ENCODE data around the gene ADAMTS2. TPM values are rescaled to one million over a fixed set of nuclear protein-coding genes. Genes with fewer than 3 reads are reported as not detected.
A peak's percentile ranks its signal among the peaks of the same experiment; 100 is the strongest.

Gene ADAMTS2
- total RNA-seq, 1 donor from 2014 or later = 18.8 TPM

DNA sequence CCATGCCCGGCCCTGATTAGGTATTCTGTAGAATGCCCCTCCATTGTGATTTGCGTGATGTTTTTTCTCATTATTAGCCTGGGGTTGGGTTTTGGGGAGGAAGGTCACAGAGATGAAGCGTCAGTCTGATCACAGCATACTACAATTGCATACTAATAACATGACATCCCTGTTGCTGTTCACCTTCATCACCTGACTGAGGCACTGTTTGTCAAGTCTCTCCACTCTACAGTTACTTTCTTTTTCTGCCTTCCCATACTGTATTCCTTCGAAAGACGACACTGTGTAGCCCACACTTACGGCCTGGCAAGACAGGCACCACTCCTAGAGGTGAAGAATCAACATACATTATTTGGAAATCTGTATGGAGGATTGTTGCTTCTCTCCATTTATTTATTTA is 279.6 kb downstream of the ADAMTS2 start:
- H3K4me3 Mint-ChIP-seq (ENCODE audit: unreplicated experiment) = no peak overlapping the region
- no peaks in the 10 kb centered on the region for H3K36me3 ChIP-seq (ENCODE audit: insufficient read depth, low read length)
- H3K9me3 Mint-ChIP-seq (ENCODE audit: unreplicated experiment) = peaks cover 58% of the 10 kb centered on the region
- no peak overlapping the region for H3K4me2 ChIP-seq (ENCODE audit: low read length)
- no peak overlapping the region for H3K4me3 ChIP-seq (ENCODE audit: insufficient read depth, low read depth, low read length)
- no peaks in the 10 kb centered on the region for H3K4me1 Mint-ChIP-seq (ENCODE audit: low read depth, unreplicated experiment)
- H3K9me3 ChIP-seq (ENCODE audit: insufficient read depth, low read depth, low read length) = peaks cover 19% of the 10 kb centered on the region
- no peak overlapping the region for H3K27ac Mint-ChIP-seq (ENCODE audit: unreplicated experiment)
- peaks cover 19% of the 10 kb centered on the region for H3K79me2 ChIP-seq (ENCODE audit: insufficient read depth, low read length)
- H3K9ac ChIP-seq (ENCODE audit: low read length) = no peak overlapping the region
- DNase-seq (ENCODE audit: low read depth) = no peak
- no peak overlapping the region for H3K27ac ChIP-seq (ENCODE audit: low read depth, low read length)
- no peak for TF ChIP-seq EZH2 (IDR thresholded peaks at IDR 0.05; ENCODE audit: insufficient read depth, low read length)
- TF ChIP-seq, protein P1, sequence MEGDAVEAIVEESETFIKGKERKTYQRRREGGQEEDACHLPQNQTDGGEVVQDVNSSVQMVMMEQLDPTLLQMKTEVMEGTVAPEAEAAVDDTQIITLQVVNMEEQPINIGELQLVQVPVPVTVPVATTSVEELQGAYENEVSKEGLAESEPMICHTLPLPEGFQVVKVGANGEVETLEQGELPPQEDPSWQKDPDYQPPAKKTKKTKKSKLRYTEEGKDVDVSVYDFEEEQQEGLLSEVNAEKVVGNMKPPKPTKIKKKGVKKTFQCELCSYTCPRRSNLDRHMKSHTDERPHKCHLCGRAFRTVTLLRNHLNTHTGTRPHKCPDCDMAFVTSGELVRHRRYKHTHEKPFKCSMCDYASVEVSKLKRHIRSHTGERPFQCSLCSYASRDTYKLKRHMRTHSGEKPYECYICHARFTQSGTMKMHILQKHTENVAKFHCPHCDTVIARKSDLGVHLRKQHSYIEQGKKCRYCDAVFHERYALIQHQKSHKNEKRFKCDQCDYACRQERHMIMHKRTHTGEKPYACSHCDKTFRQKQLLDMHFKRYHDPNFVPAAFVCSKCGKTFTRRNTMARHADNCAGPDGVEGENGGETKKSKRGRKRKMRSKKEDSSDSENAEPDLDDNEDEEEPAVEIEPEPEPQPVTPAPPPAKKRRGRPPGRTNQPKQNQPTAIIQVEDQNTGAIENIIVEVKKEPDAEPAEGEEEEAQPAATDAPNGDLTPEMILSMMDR (IDR thresholded peaks at IDR 0.05; ENCODE audit: insufficient read depth, low read depth, low read length) = no peak
- H3K36me3 Mint-ChIP-seq (ENCODE audit: low read depth, unreplicated experiment) = peaks cover 58% of the 10 kb centered on the region
- H3K4me1 ChIP-seq (ENCODE audit: insufficient read depth, low read length) = no peaks in the 10 kb centered on the region
- no peaks in the 10 kb centered on the region for H3K27me3 ChIP-seq (ENCODE audit: insufficient read depth, low read length)
- no peak for FAIRE-seq
- H4K20me1 ChIP-seq (ENCODE audit: insufficient read depth, low read length) = no peaks in the 10 kb centered on the region
- no peaks in the 10 kb centered on the region for H3K27me3 Mint-ChIP-seq (ENCODE audit: low read depth, unreplicated experiment)
- H2AFZ ChIP-seq (ENCODE audit: low read depth, low read length) = no peak overlapping the region

DNA sequence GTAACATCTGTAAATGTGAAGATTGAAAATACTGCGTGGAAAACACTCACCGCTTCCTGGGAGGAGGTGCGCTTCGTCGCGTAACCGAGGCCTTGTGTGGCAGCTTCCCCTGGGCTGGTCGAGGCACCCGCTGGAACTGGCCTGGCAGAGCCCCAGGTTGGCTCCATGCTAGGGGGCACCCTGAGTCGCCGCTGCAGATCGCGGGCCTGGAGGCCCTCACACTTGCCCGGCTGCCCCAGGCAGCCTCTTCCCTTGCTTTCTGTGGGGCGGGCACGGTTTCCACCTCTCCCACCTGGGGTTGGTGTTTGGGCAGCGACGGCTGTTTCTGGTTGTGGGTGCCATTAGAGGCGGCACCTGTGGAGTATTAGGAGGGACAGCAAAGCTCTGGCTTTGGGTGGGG is 284.2 kb downstream of the ADAMTS2 start:
- Histone ChIP-seq H3K27me3 (ENCODE audit: insufficient read depth, low read length) (no peaks in the 10 kb centered on the region), H3K4me1 (ENCODE audit: insufficient read depth, low read length) (no peaks in the 10 kb centered on the region), H3K9me3 (ENCODE audit: insufficient read depth, low read depth, low read length) (peaks cover 13% of the 10 kb centered on the region), H3K36me3 (ENCODE audit: insufficient read depth, low read length) (no peaks in the 10 kb centered on the region), H4K20me1 (ENCODE audit: insufficient read depth, low read length) (no peaks in the 10 kb centered on the region), H2AFZ (ENCODE audit: low read depth, low read length) (peak overlapping the region; percentile 76), H3K4me3 (ENCODE audit: insufficient read depth, low read depth, low read length) (peak overlapping the region; percentile 74), H3K27ac (ENCODE audit: low read depth, low read length) (no peak overlapping the region), H3K79me2 (ENCODE audit: insufficient read depth, low read length) (peaks cover 19% of the 10 kb centered on the region), H3K4me2 (ENCODE audit: low read length) (peak overlapping the region; percentile 87), H3K9ac (ENCODE audit: low read length) (peak overlapping the region; percentile 80)
- Mint-ChIP-seq H3K9me3 (ENCODE audit: unreplicated experiment) (peaks cover 35% of the 10 kb centered on the region), H3K27ac (ENCODE audit: unreplicated experiment) (no peak overlapping the region), H3K4me3 (ENCODE audit: unreplicated experiment) (peak overlapping the region; percentile 89), H3K27me3 (ENCODE audit: low read depth, unreplicated experiment) (no peaks in the 10 kb centered on the region), H3K36me3 (ENCODE audit: low read depth, unreplicated experiment) (peaks cover 33% of the 10 kb centered on the region), H3K4me1 (ENCODE audit: low read depth, unreplicated experiment) (no peaks in the 10 kb centered on the region)
- DNase-seq (ENCODE audit: low read depth) (no peak), FAIRE-seq (no peak)
- TF ChIP-seq, protein P1 (IDR thresholded peaks at IDR 0.05; ENCODE audit: insufficient read depth, low read depth, low read length) = no peak
- no peak for TF ChIP-seq EZH2 (IDR thresholded peaks at IDR 0.05; ENCODE audit: insufficient read depth, low read length)

Other genes starting within 250 kb of the ADAMTS2 start
- gene RUFY1, start 205.1 kb upstream of the ADAMTS2 start, total RNA-seq = 26.3 and 34.1 TPM in 2 replicates

Measured in astrocyte (in vitro differentiated cells and primary cell).